Hypothalamus (tissue), 51 donors: Measurements from ENCODE around the gene ROBO1.
A peak's percentile ranks its signal among the peaks of the same experiment; 100 is the strongest.

Experiments
- DNase-seq, 51 donors: peaks; one replicate each; lab custom pipeline; 2025; lab: John Stamatoyannopoulos, UW

Gene ROBO1

GRCh38 chr3:79109754-79110153 is 658.0 kb downstream of the ROBO1 start:
- no peak for DNase-seq

GRCh38 chr3:79103307-79103706 is 664.5 kb downstream of the ROBO1 start:
- no peak for DNase-seq

GRCh38 chr3:79097964-79098660 is 669.7 kb downstream of the ROBO1 start:
- no peak for DNase-seq

GRCh38 chr3:79094654-79095053 is 673.1 kb downstream of the ROBO1 start:
- no peak for DNase-seq

- peak in 25 of 51 donors; percentile 0 to 49 (median 12) for DNase-seq
Observed at GRCh38 chr3:79086514-79086913, 681.3 kb downstream of the ROBO1 start.

GRCh38 chr3:79085171-79085570 is 682.6 kb downstream of the ROBO1 start:
- no peak for DNase-seq

GRCh38 chr3:79081335-79081734 is 686.5 kb downstream of the ROBO1 start:
- DNase-seq, result no peak

- no peak for DNase-seq
Observed at GRCh38 chr3:79074558-79074957, 693.2 kb downstream of the ROBO1 start.

GRCh38 chr3:79067734-79068133 is 700.1 kb downstream of the ROBO1 start:
- no peak for DNase-seq

- no peak for DNase-seq
Observed at GRCh38 chr3:79066481-79066880, 701.3 kb downstream of the ROBO1 start.

- no peak for DNase-seq
Observed at GRCh38 chr3:79063624-79064023, 704.2 kb downstream of the ROBO1 start.

- no peak for DNase-seq
Observed at GRCh38 chr3:79057756-79058155, 710.0 kb downstream of the ROBO1 start.

- no peak for DNase-seq
Observed at GRCh38 chr3:79056498-79056897, 711.3 kb downstream of the ROBO1 start.

- no peak for DNase-seq
Observed at GRCh38 chr3:79052054-79052681, 715.6 kb downstream of the ROBO1 start.

GRCh38 chr3:79047581-79047980 is 720.2 kb downstream of the ROBO1 start:
- DNase-seq, result no peak

- no peak for DNase-seq
Observed at GRCh38 chr3:79041621-79042020, 726.2 kb downstream of the ROBO1 start.

GRCh38 chr3:79040701-79041100 is 727.1 kb downstream of the ROBO1 start:
- DNase-seq, result no peak

- no peak for DNase-seq
Observed at GRCh38 chr3:79040091-79040490, 727.7 kb downstream of the ROBO1 start.

GRCh38 chr3:79039192-79039591 is 728.6 kb downstream of the ROBO1 start:
- DNase-seq, result no peak

GRCh38 chr3:79038636-79039035 is 729.2 kb downstream of the ROBO1 start:
- DNase-seq, result no peak

GRCh38 chr3:79038057-79038456 is 729.7 kb downstream of the ROBO1 start:
- DNase-seq, result no peak

GRCh38 chr3:79032686-79033318 is 735.0 kb downstream of the ROBO1 start:
- peak in 2 of 51 donors; percentile 6 to 45 for DNase-seq
